ENCODE measurements around the gene SPN.
"Not testable (repeated sequence)": the region's sequence is repeated elsewhere in the genome, so short reads cannot be mapped to it uniquely, and the experiment has no call there.

Gene SPN

GRCh38 chr16:29662729-29663015 is 375 bp upstream of the SPN start:
- TF ChIP-seq CTCF (IDR thresholded peaks at IDR 0.05; ENCODE audit: low read depth, low read length): no peak
- DNase-seq (ENCODE audit: extremely low read depth, low read depth): no peak

GRCh38 chr16:29663807-29664090 is 702 bp downstream of the SPN start:
- DNase-seq (ENCODE audit: extremely low read depth, low read depth): no peak
- no peak for TF ChIP-seq CTCF (IDR thresholded peaks at IDR 0.05; ENCODE audit: low read depth, low read length)

GRCh38 chr16:29664091-29664921 is 1.3 kb downstream of the SPN start:
- no peak for TF ChIP-seq CTCF (IDR thresholded peaks at IDR 0.05; ENCODE audit: low read depth, low read length)
- no peak for DNase-seq (ENCODE audit: extremely low read depth, low read depth)

- DNase-seq (ENCODE audit: extremely low read depth, low read depth): no peak
These were observed 2.4 kb downstream of the SPN start for GRCh38 chr16:29665294-29666077.

GRCh38 chr16:29667322-29667610 is 4.2 kb downstream of the SPN start:
- DNase-seq (ENCODE audit: extremely low read depth, low read depth): not testable (repeated sequence)

More at GRCh38 chr16:29665294-29666077, 2.4 kb downstream of the SPN start:
- no peak for TF ChIP-seq CTCF (IDR thresholded peaks at IDR 0.05; ENCODE audit: low read depth, low read length)

- no peak for TF ChIP-seq CTCF (IDR thresholded peaks at IDR 0.05; ENCODE audit: low read depth, low read length)
These were observed 4.7 kb downstream of the SPN start for GRCh38 chr16:29667755-29668154.

GRCh38 chr16:29668267-29668666 is 5.2 kb downstream of the SPN start:
- TF ChIP-seq CTCF (IDR thresholded peaks at IDR 0.05; ENCODE audit: low read depth, low read length): no peak
- DNase-seq (ENCODE audit: extremely low read depth, low read depth): no peak

More at GRCh38 chr16:29667755-29668154, 4.7 kb downstream of the SPN start:
- no peak for DNase-seq (ENCODE audit: extremely low read depth, low read depth)

GRCh38 chr16:29673501-29673900 is 10.5 kb downstream of the SPN start:
- TF ChIP-seq CTCF (IDR thresholded peaks at IDR 0.05; ENCODE audit: low read depth, low read length): no peak
- no peak for DNase-seq (ENCODE audit: extremely low read depth, low read depth)

All from AG09319 (cell line).